A549 treated with DMSO at 1 μM for 4 hours (cell line): ENCODE data around the gene NRDE2. TPM values are rescaled to one million over a fixed set of nuclear protein-coding genes. Genes with fewer than 3 reads are reported as not detected.

ENCODE experiments used
- total RNA-seq: library from RNA; stranded (reverse); fragments of 200-300 nt; extraction: Qiagen RNA extraction; gene quantifications from 5 replicates; pipeline ENCODE4 v1.2.3, GENCODE V29; 2022; ENCODE audit warnings: low read depth

The NRDE2 gene, protein sequence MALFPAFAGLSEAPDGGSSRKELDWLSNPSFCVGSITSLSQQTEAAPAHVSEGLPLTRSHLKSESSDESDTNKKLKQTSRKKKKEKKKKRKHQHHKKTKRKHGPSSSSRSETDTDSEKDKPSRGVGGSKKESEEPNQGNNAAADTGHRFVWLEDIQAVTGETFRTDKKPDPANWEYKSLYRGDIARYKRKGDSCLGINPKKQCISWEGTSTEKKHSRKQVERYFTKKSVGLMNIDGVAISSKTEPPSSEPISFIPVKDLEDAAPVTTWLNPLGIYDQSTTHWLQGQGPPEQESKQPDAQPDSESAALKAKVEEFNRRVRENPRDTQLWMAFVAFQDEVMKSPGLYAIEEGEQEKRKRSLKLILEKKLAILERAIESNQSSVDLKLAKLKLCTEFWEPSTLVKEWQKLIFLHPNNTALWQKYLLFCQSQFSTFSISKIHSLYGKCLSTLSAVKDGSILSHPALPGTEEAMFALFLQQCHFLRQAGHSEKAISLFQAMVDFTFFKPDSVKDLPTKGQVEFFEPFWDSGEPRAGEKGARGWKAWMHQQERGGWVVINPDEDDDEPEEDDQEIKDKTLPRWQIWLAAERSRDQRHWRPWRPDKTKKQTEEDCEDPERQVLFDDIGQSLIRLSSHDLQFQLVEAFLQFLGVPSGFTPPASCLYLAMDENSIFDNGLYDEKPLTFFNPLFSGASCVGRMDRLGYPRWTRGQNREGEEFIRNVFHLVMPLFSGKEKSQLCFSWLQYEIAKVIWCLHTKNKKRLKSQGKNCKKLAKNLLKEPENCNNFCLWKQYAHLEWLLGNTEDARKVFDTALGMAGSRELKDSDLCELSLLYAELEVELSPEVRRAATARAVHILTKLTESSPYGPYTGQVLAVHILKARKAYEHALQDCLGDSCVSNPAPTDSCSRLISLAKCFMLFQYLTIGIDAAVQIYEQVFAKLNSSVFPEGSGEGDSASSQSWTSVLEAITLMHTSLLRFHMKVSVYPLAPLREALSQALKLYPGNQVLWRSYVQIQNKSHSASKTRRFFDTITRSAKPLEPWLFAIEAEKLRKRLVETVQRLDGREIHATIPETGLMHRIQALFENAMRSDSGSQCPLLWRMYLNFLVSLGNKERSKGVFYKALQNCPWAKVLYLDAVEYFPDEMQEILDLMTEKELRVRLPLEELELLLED
- 10.2 to 11.2 TPM (median 10.9 TPM) in 5 replicates for total RNA-seq

DNA sequence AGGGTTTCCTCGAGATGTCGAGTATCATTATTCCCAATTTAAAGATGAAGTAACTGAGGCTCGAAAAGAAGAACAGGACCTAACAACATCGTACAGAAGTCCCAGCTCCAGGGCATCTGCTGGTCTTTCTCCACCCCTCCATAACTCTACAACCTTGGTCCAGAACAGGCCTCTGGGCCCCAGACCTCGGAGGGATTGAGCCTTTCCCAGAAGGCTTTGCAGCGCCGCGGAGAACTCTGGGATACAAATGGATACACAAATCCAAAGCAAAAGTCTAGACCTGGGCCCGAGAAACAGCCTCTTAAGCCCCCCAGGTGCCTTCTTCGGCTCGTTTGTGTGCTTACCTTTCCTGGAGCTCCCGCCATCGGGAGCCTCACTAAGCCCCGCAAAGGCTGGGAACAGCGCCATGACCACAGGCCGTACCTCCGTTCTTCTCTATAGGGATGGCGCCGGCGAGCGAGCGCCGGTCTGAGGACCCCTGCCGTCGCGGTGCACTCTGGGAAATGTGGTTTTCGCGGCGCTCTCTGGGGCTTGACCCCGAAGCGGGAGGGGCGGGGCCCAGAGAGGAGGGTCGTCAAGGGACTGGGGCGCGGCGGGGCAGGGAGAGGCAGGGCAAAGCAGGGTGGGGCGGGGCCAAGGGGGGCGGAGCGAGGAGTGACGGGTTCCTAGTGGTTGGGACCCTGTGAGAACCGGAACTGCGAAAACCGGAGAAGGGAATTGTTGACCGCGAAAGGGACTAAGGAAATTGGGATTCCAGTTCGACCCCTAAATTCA is at the start of gene NRDE2:
NRDE2 (minus strand) TSS at position 445 of the 774 bp plus-strand sequence; CDS start at position 408, 37 bp downstream.

DNA sequence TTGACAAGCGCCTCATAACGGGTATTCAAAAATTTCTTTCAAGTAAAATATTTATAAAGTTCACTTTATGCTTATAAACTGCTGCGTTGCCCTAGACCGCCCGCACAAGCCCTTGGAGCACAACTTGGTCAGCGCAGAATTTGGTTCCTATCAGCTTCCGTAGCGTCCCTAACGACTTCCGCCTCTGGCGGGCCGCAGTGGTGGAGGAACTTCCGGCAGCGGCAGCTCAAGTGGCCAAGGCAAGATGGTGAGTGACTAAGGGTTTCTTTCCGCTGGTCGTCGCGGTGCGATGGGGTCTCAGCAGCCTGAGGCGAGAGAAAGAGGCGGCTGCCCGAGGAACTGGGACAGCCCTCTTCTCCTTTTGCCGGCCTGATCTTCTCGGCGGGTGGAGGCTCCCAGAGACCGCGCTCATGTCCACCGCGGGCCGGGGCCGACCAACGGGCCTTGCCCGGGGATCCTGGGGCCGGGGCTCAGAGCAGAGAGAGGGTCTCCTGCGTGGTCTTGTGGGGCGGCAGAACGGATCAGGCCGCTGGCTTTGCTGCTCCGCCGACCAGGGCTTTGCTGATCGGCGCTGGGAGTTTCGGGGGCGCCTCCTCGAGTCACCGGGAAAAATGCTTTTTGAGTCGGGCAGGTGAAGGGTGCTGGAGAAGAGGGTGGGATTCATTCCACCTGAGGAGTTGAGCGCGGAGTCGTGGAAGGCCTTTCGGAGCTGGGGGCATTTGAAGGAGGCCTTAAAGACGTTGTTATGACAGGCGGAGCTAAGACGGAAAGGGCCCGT is 75.2 kb downstream of the NRDE2 start, which contains the start of gene PSMC1:
PSMC1 (plus strand) TSS at position 200 of the 778 bp plus-strand sequence; CDS start at position 245, 45 bp downstream.

Other genes starting within 250 kb of the NRDE2 start
- 227 to 327 TPM (median 240 TPM) in 5 replicates for gene PSMC1, start 75.4 kb downstream of the NRDE2 start, total RNA-seq
- gene CALM1, start 65.1 kb upstream of the NRDE2 start, total RNA-seq, result 229 to 354 TPM (median 330 TPM) in 5 replicates